ENCODE measurements around the gene CHD1.

CHD1 gene

DNA sequence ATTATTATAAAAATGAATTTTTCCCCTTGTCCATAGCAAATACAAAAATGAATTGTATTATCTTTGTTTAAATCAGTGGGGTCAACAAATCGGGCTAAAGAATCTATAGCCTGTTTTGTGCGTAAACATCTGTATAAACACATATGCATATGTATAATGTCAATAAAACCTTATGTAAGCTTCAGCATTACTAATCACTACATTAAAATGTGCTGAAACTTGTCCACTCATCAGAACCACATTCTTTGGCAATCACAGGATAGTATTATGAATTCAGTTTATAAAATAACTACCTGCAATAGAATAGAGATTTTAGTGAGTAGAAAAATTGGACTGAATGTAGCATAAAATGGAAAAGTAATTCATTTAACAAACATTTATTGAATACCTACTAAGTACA is 124.7 kb downstream of the CHD1 start:
- no peak for DNase-seq

Data from stimulated activated naive CD4-positive, alpha-beta T cell (primary cell).